ENCODE measurements around the gene JAZF1. TPM values are rescaled to one million over a fixed set of nuclear protein-coding genes. Genes with fewer than 3 reads are reported as not detected.

Gene JAZF1
- total RNA-seq, 4 donors from 2014 or later, result 1.6 to 8.6 (median 5.3) TPM

DNA sequence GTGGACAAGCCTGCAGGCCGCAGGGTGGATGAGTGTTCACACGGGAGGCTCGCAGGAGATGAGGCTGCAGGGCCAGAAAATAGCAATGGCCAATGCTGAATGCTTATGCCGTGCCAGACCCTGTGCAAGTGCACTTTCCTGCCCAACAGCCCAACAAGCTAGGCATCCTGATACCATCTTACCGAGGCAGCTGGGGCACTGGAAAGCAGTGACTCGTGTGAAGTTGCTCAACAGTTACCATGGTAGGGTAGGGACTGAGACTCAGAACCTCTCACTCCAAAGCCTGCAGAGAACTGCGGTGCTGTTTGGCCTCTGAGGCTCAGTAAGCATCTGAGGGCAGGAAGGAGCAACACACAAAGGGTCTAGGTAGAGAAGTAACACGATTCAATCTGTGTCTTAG lies 43.7 kb downstream of the JAZF1 start:
- ATAC-seq (no peak), DNase-seq (no peak)
- H3K4me3 ChIP-seq, result no peak overlapping the region
- peaks cover 10 to 18% of the 10 kb centered on the region in 2 donors for H3K4me1 ChIP-seq
- no peak for TF ChIP-seq POLR2A (IDR thresholded peaks at IDR 0.05)
- TF ChIP-seq, protein P1, sequence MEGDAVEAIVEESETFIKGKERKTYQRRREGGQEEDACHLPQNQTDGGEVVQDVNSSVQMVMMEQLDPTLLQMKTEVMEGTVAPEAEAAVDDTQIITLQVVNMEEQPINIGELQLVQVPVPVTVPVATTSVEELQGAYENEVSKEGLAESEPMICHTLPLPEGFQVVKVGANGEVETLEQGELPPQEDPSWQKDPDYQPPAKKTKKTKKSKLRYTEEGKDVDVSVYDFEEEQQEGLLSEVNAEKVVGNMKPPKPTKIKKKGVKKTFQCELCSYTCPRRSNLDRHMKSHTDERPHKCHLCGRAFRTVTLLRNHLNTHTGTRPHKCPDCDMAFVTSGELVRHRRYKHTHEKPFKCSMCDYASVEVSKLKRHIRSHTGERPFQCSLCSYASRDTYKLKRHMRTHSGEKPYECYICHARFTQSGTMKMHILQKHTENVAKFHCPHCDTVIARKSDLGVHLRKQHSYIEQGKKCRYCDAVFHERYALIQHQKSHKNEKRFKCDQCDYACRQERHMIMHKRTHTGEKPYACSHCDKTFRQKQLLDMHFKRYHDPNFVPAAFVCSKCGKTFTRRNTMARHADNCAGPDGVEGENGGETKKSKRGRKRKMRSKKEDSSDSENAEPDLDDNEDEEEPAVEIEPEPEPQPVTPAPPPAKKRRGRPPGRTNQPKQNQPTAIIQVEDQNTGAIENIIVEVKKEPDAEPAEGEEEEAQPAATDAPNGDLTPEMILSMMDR (IDR thresholded peaks at IDR 0.05 in 4 of 5, conservative IDR thresholded peaks at IDR 0.05 in 1 of 5), result no peak
- H3K27me3 ChIP-seq, result no peaks in the 10 kb centered on the region
- intact Hi-C loops (cut with DNase I; ENCODE audit: low total_unique reads), result no loop called here
- no peak overlapping the region for H3K27ac ChIP-seq
- in situ Hi-C loops (cut with MboI; ENCODE audit: low sequenced_read_pairs in 4 of 4), result no loop called here
- H3K9me3 ChIP-seq, result no peaks in the 10 kb centered on the region
- no peaks in the 10 kb centered on the region for H3K36me3 ChIP-seq

DNA sequence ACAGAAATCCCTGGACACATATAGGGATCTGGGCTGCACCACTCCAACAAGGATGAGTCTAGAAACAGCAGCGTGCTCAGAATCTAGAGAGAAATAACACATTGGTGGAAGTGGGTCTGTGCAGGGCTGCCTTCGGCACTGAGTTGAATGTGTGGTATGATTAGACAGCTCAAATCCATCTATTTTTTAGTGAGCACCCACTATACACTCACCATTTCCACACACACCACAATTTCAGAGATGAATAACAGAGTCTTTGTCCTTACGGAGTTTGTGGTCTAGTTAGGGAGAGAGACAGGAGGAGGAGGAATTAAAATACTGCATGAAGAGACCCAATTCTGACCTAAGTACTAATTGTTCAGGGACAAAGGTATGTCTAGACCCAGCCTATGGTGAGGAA lies 44.2 kb downstream of the JAZF1 start:
- no peak overlapping the region for H3K27ac ChIP-seq
- peaks cover 10 to 17% of the 10 kb centered on the region in 2 donors for H3K4me1 ChIP-seq

DNA sequence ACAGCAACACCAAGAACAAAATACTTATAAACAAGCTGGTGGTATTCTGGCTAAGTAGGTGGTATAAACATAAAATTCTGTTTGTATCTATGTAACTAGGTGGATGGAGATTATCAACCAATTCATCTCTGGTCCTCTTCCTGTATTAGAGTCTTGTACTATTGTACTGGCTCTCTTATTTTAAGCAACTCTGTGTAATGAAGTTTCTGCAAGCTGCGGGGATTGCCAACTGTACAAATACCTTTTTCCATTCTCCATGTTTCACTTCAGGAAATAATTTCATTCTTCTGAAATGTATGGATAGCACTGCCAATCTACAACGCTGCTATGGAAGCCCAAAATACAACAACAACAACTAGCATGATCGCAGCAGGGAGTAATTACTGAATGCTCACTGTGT lies 44.8 kb downstream of the JAZF1 start:
- intact Hi-C loops (cut with DNase I; ENCODE audit: low total_unique reads), result no loop called here
- Histone ChIP-seq H3K9me3 (no peaks in the 10 kb centered on the region), H3K4me1 (peaks cover 3 to 10% of the 10 kb centered on the region in 2 donors), H3K27me3 (no peaks in the 10 kb centered on the region), H3K36me3 (no peaks in the 10 kb centered on the region), H3K27ac (no peak overlapping the region), H3K4me3 (no peak overlapping the region)
- DNase-seq (no peak), ATAC-seq (no peak)
- in situ Hi-C loops (cut with MboI; ENCODE audit: low sequenced_read_pairs in 4 of 4), result no loop called here
- TF ChIP-seq, protein P1 (IDR thresholded peaks at IDR 0.05 in 4 of 5, conservative IDR thresholded peaks at IDR 0.05 in 1 of 5), result no peak
- TF ChIP-seq POLR2A (IDR thresholded peaks at IDR 0.05), result no peak

More for the DNA sequence above, 44.2 kb downstream of the JAZF1 start:
- ATAC-seq, result no peak
- H3K4me3 ChIP-seq, result no peak overlapping the region
- in situ Hi-C loops (cut with MboI; ENCODE audit: low sequenced_read_pairs in 4 of 4), result no loop called here
- TF ChIP-seq, protein P1 (IDR thresholded peaks at IDR 0.05 in 4 of 5, conservative IDR thresholded peaks at IDR 0.05 in 1 of 5), result no peak
- no peak for TF ChIP-seq POLR2A (IDR thresholded peaks at IDR 0.05)
- intact Hi-C loops (cut with DNase I; ENCODE audit: low total_unique reads), result no loop called here
- H3K27me3 ChIP-seq, result no peaks in the 10 kb centered on the region
- DNase-seq, result no peak
- H3K36me3 ChIP-seq, result no peaks in the 10 kb centered on the region
- H3K9me3 ChIP-seq, result no peaks in the 10 kb centered on the region

DNA sequence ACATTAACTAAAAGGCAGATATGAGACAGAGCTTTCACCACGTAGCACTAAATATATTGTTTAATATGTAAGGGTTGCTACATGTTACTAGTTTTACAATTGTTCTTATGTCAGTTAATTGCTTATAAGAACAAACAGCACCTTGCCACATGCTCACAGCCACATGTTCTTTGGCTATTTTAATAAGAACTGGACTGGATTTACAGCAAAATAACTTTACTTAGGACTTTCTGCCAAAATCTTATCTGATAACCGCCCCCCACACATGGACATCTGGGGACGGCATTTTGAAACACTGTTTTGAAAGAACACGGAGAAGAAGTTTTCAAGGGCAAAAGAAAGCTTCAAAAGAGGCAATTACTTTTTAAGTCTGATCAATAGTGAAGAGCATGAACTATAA lies 45.3 kb downstream of the JAZF1 start:
- ATAC-seq, result no peak
- H3K27ac ChIP-seq, result no peak overlapping the region
- no peaks in the 10 kb centered on the region for H3K36me3 ChIP-seq
- no peaks in the 10 kb centered on the region for H3K27me3 ChIP-seq
- DNase-seq, result no peak
- TF ChIP-seq, protein P1 (IDR thresholded peaks at IDR 0.05 in 4 of 5, conservative IDR thresholded peaks at IDR 0.05 in 1 of 5), result no peak
- TF ChIP-seq POLR2A (IDR thresholded peaks at IDR 0.05), result no peak
- peaks cover 0 to 8% of the 10 kb centered on the region in 2 donors for H3K4me1 ChIP-seq
- in situ Hi-C loops (cut with MboI; ENCODE audit: low sequenced_read_pairs in 4 of 4), result no loop called here
- intact Hi-C loops (cut with DNase I; ENCODE audit: low total_unique reads), result no loop called here
- H3K9me3 ChIP-seq, result no peaks in the 10 kb centered on the region
- H3K4me3 ChIP-seq, result no peak overlapping the region

DNA sequence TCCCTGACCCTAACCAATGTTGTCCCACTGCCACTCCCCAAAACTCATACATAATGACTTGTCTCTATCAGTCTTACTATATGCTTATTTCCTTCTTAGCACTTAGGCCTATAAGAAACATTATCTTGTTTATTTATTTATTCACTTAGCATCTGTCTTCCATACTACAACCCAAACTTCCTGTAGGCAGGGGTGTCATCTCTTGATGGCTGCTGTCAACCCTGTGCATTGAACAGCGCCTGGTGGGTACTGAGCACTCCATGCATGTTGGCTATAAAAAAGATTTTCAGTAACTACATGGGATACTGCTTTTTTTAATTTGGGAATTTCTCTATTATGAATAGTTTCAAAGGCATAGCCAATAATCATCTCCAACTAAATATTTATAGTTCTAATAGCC lies 46.7 kb downstream of the JAZF1 start:
- Histone ChIP-seq H3K27ac (no peak overlapping the region), H3K9me3 (no peaks in the 10 kb centered on the region), H3K27me3 (no peaks in the 10 kb centered on the region), H3K4me3 (no peak overlapping the region), H3K4me1 (peaks cover 0 to 8% of the 10 kb centered on the region in 2 donors), H3K36me3 (no peaks in the 10 kb centered on the region)
- DNase-seq (no peak), ATAC-seq (no peak)
- in situ Hi-C loops (cut with MboI; ENCODE audit: low sequenced_read_pairs in 4 of 4) (no loop called here), intact Hi-C loops (cut with DNase I; ENCODE audit: low total_unique reads) (no loop called here)
- TF ChIP-seq, protein P1 (IDR thresholded peaks at IDR 0.05 in 4 of 5, conservative IDR thresholded peaks at IDR 0.05 in 1 of 5), result no peak
- TF ChIP-seq POLR2A (IDR thresholded peaks at IDR 0.05), result no peak
